GM12878 (cell line): ENCODE measurements around the gene PHAF1. TPM values are rescaled to one million over a fixed set of nuclear protein-coding genes. Genes with fewer than 3 reads are reported as not detected.

Experiments
- CBX5 ChIP-seq: sonication (generic); IDR thresholded peaks from 2 replicates; pipeline ENCODE4 v1.6.1; 2016; ENCODE audit warnings: low read depth, moderate library complexity, mild to moderate bottlenecking, inconsistent platforms
- CREM ChIP-seq: IDR thresholded peaks from 2 replicates; pipeline ENCODE4 v1.6.1; 2014; ENCODE audit warnings: antibody characterized with exemption, low read depth
- DPF2 ChIP-seq: fragments of 450-650 bp; IDR thresholded peaks from 2 replicates; pipeline ENCODE4 v1.6.1; 2017; ENCODE audit warnings: mild to moderate bottlenecking
- EP300 ChIP-seq, 2 experiments: fragments of 150-350 bp in 1 of 2; IDR thresholded peaks; 2 replicates each; pipeline ENCODE4 v1.6.1; 2011 to 2012; ENCODE audit warnings: low read depth in 2 of 2, low read length in 2 of 2, borderline replicate concordance in 1 of 2, improper control_type of control experiment in 1 of 2, inconsistent platforms in 1 of 2; ENCODE audit not compliant: control insufficient read depth in 1 of 2
- POLR2AphosphoS5 ChIP-seq: IDR thresholded peaks from 2 replicates; pipeline ENCODE4 v1.6.1; 2011; ENCODE audit warnings: mild to moderate bottlenecking, low read length, inconsistent platforms
- RAD21 ChIP-seq: IDR thresholded peaks from 2 replicates; pipeline ENCODE4 v1.6.1; 2011; ENCODE audit warnings: mild to moderate bottlenecking, low read depth, low read length, moderate library complexity; ENCODE audit not compliant: insufficient read depth
- RB1 ChIP-seq: fragments of 450-650 bp; formaldehyde crosslinking; IDR thresholded peaks from 2 replicates; pipeline ENCODE4 v1.6.1; 2017; ENCODE audit warnings: mild to moderate bottlenecking, borderline replicate concordance
- RBBP5 ChIP-seq: fragments of 200-600 bp; sonication (generic); conservative IDR thresholded peaks from 2 replicates; pipeline ENCODE4 v1.6.1; 2016
- RUNX3 ChIP-seq: IDR thresholded peaks from 2 replicates; pipeline ENCODE4 v1.6.1; 2012; ENCODE audit warnings: low read length, inconsistent platforms
- SIX5 ChIP-seq: IDR thresholded peaks from 2 replicates; pipeline ENCODE4 v1.6.1; 2011; ENCODE audit warnings: mild to moderate bottlenecking, low read depth, low read length, moderate library complexity; ENCODE audit not compliant: severe bottlenecking
- SUPT20H ChIP-seq: IDR thresholded peaks from 2 replicates; pipeline ENCODE4 v1.6.1; 2011; ENCODE audit warnings: low read depth, mild to moderate bottlenecking, low read length, moderate library complexity, borderline replicate concordance; ENCODE audit not compliant: control insufficient read depth
- TAF1 ChIP-seq: IDR thresholded peaks from 2 replicates; pipeline ENCODE4 v1.6.1; 2011; ENCODE audit warnings: mild to moderate bottlenecking, low read depth, low read length, borderline replicate concordance
- TCF12 ChIP-seq: IDR thresholded peaks from 2 replicates; pipeline ENCODE4 v1.6.1; 2011; ENCODE audit warnings: low read depth, mild to moderate bottlenecking, low read length
- ZBED1 ChIP-seq: IDR thresholded peaks from 2 replicates; pipeline ENCODE4 v1.6.1; 2016; ENCODE audit warnings: borderline replicate concordance
- ZNF207 ChIP-seq: fragments of 450-650 bp; IDR thresholded peaks from 2 replicates; pipeline ENCODE4 v1.6.1; 2014; ENCODE audit warnings: antibody characterized with exemption, mild to moderate bottlenecking, borderline replicate concordance
- ZSCAN29 ChIP-seq: fragments of 450-650 bp; IDR thresholded peaks from 2 replicates; pipeline ENCODE4 v1.6.1; 2017; ENCODE audit warnings: mild to moderate bottlenecking, moderate library complexity
- polyA plus RNA-seq, 11 experiments: library from polyadenylated mRNA; depleted of rRNA in 4 of 11; unstranded in 6 of 11; stranded (reverse) in 5 of 11; fragments of >200 nt; fragmentation: Nextera tagmentation in 4 of 11; fragmentation: Illumina TruSeq in 1 of 11; extraction: Ambion mirVana in 4 of 11; extraction: Trizol in 1 of 11; gene quantifications; 1 replicate in 1 of 11; 2 replicates in 10 of 11; pipeline versions ENCODE4 v1.2.1 to v1.2.3, GENCODE V29; 2011 to 2016; ENCODE audit warnings: inconsistent platforms in 2 of 11, missing spikeins in 2 of 11, low read depth in 1 of 11
- total RNA-seq, 4 experiments: library from RNA; depleted of rRNA in 3 of 4; stranded (reverse); fragments of >200 nt in 3 of 4; fragmentation: Illumina TruSeq in 1 of 4; extraction: Trizol in 1 of 4; gene quantifications; 2 replicates each; pipeline versions ENCODE4 v1.2.1 to v1.2.3, GENCODE V29; 2013 to 2021
- TF ChIP-seq, protein P1 (sequence below): fragments of 450-650 bp; IDR thresholded peaks from 2 replicates; pipeline ENCODE4 v1.6.1; 2017; ENCODE audit warnings: mild to moderate bottlenecking, low read depth, inconsistent platforms; ENCODE audit not compliant: poor library complexity, severe bottlenecking
- TF ChIP-seq, protein P2 (sequence below): IDR thresholded peaks from 2 replicates; pipeline ENCODE4 v1.6.1; 2011; ENCODE audit warnings: low read depth, mild to moderate bottlenecking, low read length, moderate library complexity, borderline replicate concordance; ENCODE audit errors: extremely low read depth
- TF ChIP-seq, protein P3 (sequence below): IDR thresholded peaks from 2 replicates; pipeline ENCODE4 v1.6.1; 2012; ENCODE audit warnings: improper control_type of control experiment, low read depth, low read length; ENCODE audit not compliant: insufficient replicate concordance

PHAF1 gene
- total and polyA plus RNA-seq, 10 of the 15 experiments (the other 5 are each of a cell fraction or from before 2014, with no cell fraction given), result 4.5 to 20.9 (median 14.9) TPM

DNA sequence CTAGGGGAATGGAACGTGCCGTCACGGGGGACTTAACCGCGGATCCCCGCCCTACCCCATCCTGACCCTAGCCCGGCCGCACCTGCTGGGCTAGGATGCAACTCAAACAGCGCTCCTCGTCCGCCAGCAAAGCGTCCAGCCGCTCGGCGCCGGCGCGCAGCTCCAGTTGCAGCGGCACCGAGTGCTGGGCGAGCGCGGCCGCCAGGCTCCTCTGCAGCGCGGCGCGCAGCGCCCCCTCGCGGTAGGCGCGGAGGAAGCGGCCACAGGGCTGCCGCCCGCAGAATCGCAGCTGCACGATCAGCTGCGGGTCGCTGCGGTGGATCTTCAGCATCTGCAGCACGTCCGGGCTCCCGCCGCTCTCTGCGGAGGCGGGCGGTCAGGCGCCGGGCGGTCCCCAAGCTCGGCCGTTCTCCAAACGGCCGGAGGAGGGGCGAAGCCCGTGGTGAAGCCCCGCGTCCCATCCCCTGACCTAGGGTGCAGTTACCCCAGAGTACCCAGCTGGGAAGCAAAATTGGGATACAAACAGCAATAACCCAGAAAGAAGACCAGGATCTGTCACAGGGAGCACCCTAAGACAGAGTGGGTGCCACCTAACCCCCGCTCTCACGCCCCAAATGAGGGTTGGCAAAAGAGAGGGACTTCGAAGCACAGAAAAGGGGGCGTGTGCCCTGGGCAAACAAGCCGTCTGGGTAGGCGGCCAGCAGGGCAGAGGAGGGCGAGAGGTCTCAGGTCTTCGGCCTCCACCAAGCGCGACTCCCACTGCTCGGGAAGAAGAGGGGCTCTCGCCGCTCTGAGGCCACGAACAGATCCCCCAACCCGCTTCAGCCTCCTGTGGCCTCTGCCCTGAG, 45.8 kb downstream of the PHAF1 start (continued):
- TF ChIP-seq TCF12, result peak; percentile 79; the same call in 1 of the 2 replicates
- TF ChIP-seq POLR2AphosphoS5, result no peak
- peak; percentile 95 for TF ChIP-seq RB1
- TF ChIP-seq EP300 (IDR thresholded peaks at IDR 0.05; ENCODE audit: borderline replicate concordance in 1 of 2, control insufficient read depth in 1 of 2, low read depth in 2 of 2, low read length in 2 of 2), result no peak
- TF ChIP-seq, protein P1, sequence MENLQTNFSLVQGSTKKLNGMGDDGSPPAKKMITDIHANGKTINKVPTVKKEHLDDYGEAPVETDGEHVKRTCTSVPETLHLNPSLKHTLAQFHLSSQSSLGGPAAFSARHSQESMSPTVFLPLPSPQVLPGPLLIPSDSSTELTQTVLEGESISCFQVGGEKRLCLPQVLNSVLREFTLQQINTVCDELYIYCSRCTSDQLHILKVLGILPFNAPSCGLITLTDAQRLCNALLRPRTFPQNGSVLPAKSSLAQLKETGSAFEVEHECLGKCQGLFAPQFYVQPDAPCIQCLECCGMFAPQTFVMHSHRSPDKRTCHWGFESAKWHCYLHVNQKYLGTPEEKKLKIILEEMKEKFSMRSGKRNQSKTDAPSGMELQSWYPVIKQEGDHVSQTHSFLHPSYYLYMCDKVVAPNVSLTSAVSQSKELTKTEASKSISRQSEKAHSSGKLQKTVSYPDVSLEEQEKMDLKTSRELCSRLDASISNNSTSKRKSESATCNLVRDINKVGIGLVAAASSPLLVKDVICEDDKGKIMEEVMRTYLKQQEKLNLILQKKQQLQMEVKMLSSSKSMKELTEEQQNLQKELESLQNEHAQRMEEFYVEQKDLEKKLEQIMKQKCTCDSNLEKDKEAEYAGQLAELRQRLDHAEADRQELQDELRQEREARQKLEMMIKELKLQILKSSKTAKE, result no peak
- peak; percentile 40; the same call in 1 of the 2 replicates for TF ChIP-seq ZNF207
- peak; percentile 88 for TF ChIP-seq RAD21
- TF ChIP-seq RUNX3, result peak; percentile 75
- TF ChIP-seq ZBED1, result no peak
- TF ChIP-seq RBBP5, result no peak
- TF ChIP-seq ZSCAN29, result peak; percentile 70; the same call in 1 of the 2 replicates
- no peak for TF ChIP-seq TAF1
- TF ChIP-seq, protein P2, sequence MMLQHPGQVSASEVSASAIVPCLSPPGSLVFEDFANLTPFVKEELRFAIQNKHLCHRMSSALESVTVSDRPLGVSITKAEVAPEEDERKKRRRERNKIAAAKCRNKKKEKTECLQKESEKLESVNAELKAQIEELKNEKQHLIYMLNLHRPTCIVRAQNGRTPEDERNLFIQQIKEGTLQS, result no peak
- TF ChIP-seq CREM, result no peak
- no peak for TF ChIP-seq SIX5
- TF ChIP-seq DPF2, result peak; percentile 71; the same call in 1 of the 2 replicates
- 0 out of 2 replicates have a peak, but pooled peaks have one; percentile 70 for TF ChIP-seq CBX5
- TF ChIP-seq, protein P3, sequence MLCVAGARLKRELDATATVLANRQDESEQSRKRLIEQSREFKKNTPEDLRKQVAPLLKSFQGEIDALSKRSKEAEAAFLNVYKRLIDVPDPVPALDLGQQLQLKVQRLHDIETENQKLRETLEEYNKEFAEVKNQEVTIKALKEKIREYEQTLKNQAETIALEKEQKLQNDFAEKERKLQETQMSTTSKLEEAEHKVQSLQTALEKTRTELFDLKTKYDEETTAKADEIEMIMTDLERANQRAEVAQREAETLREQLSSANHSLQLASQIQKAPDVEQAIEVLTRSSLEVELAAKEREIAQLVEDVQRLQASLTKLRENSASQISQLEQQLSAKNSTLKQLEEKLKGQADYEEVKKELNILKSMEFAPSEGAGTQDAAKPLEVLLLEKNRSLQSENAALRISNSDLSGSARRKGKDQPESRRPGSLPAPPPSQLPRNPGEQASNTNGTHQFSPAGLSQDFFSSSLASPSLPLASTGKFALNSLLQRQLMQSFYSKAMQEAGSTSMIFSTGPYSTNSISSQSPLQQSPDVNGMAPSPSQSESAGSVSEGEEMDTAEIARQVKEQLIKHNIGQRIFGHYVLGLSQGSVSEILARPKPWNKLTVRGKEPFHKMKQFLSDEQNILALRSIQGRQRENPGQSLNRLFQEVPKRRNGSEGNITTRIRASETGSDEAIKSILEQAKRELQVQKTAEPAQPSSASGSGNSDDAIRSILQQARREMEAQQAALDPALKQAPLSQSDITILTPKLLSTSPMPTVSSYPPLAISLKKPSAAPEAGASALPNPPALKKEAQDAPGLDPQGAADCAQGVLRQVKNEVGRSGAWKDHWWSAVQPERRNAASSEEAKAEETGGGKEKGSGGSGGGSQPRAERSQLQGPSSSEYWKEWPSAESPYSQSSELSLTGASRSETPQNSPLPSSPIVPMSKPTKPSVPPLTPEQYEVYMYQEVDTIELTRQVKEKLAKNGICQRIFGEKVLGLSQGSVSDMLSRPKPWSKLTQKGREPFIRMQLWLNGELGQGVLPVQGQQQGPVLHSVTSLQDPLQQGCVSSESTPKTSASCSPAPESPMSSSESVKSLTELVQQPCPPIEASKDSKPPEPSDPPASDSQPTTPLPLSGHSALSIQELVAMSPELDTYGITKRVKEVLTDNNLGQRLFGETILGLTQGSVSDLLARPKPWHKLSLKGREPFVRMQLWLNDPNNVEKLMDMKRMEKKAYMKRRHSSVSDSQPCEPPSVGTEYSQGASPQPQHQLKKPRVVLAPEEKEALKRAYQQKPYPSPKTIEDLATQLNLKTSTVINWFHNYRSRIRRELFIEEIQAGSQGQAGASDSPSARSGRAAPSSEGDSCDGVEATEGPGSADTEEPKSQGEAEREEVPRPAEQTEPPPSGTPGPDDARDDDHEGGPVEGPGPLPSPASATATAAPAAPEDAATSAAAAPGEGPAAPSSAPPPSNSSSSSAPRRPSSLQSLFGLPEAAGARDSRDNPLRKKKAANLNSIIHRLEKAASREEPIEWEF, result no peak
- no peak for TF ChIP-seq SUPT20H
